Activated CD8-positive, alpha-beta memory T cell treated with anti-CD3 and anti-CD28 coated beads for 48 hours (primary cell): ENCODE measurements around the gene SEPTIN3.

ENCODE experiments used
- DNase-seq, 3 experiments: peaks; one replicate each; pipeline ENCODE4 v3.0.0-alpha.2; 2020; ENCODE audit warnings: low read depth in 2 of 3, low spot score in 2 of 3

SEPTIN3 gene

GRCh38 chr22:41975299-41976069, 6.2 kb downstream of the SEPTIN3 start:
- no peak for DNase-seq

GRCh38 chr22:41976070-41976901, 7.0 kb downstream of the SEPTIN3 start:
- no peak for DNase-seq

- DNase-seq = no peak
Measured at GRCh38 chr22:41976961-41977566, 7.8 kb downstream of the SEPTIN3 start.

- DNase-seq = no peak
Measured at GRCh38 chr22:41978732-41979131, 9.5 kb downstream of the SEPTIN3 start.

GRCh38 chr22:41979423-41980250, 10.4 kb downstream of the SEPTIN3 start:
- no peak for DNase-seq

GRCh38 chr22:41982865-41983264, 13.6 kb downstream of the SEPTIN3 start:
- no peak for DNase-seq

GRCh38 chr22:41983513-41984405, 14.5 kb downstream of the SEPTIN3 start:
- no peak for DNase-seq

- no peak for DNase-seq
Measured at GRCh38 chr22:41987276-41987675, 18.0 kb downstream of the SEPTIN3 start.

GRCh38 chr22:41989246-41989645, 20.0 kb downstream of the SEPTIN3 start:
- DNase-seq = no peak

GRCh38 chr22:41991111-41991510, 21.9 kb downstream of the SEPTIN3 start:
- no peak for DNase-seq

- DNase-seq = no peak
Measured at GRCh38 chr22:41992496-41992895, 23.3 kb downstream of the SEPTIN3 start.

GRCh38 chr22:41995211-41995610, 26.0 kb downstream of the SEPTIN3 start:
- no peak for DNase-seq

- no peak for DNase-seq
Measured at GRCh38 chr22:41996826-41997225, 27.6 kb downstream of the SEPTIN3 start.

GRCh38 chr22:41998361-41999261, 29.4 kb downstream of the SEPTIN3 start, which contains the start of gene WBP2NL:
Gene WBP2NL (plus strand): TSS chr22:41998788. CDS start chr22:41998819, 31 bp downstream.
- peak; percentile 47 to 64 (median 57) for DNase-seq

- DNase-seq = no peak
Measured at GRCh38 chr22:42000466-42000865, 31.2 kb downstream of the SEPTIN3 start.

GRCh38 chr22:42001121-42001520, 31.9 kb downstream of the SEPTIN3 start:
- DNase-seq = no peak

- no peak for DNase-seq
Measured at GRCh38 chr22:42001706-42002105, 32.5 kb downstream of the SEPTIN3 start.

GRCh38 chr22:42007922-42008321, 38.7 kb downstream of the SEPTIN3 start:
- DNase-seq = no peak

GRCh38 chr22:42010778-42011177, 41.5 kb downstream of the SEPTIN3 start:
- no peak for DNase-seq
